ENCODE results near the gene DPP4. TPM values are rescaled to one million over a fixed set of nuclear protein-coding genes. Genes with fewer than 3 reads are reported as not detected.

The DPP4 gene
- total RNA-seq, 1 donor from 2014 or later: 3.4 TPM

GRCh38 chr2:162004031-162004430 lies 70.0 kb downstream of the DPP4 start:
- DNase-seq (ENCODE audit: low spot score): no peak
- intact Hi-C loops (cut with DNase I): loop anchor here (10.0 kb wide), 1 partner anchor 301 kb away; no protein-coding TSS in a partner anchor

- no peak for DNase-seq (ENCODE audit: low spot score)
- intact Hi-C loops (cut with DNase I): loop anchor here (10.0 kb wide), 1 partner anchor 302 kb away; no protein-coding TSS in a partner anchor
Observed at GRCh38 chr2:162002623-162003235, 71.3 kb downstream of the DPP4 start.

- intact Hi-C loops (cut with DNase I): loop anchor here (10.0 kb wide), 1 partner anchor 304 kb away; no protein-coding TSS in a partner anchor
- no peak for DNase-seq (ENCODE audit: low spot score)
Observed at GRCh38 chr2:162000431-162000830, 73.6 kb downstream of the DPP4 start.

- intact Hi-C loops (cut with DNase I): no loop called here
- no peak for DNase-seq (ENCODE audit: low spot score)
Observed at GRCh38 chr2:161999321-161999720, 74.7 kb downstream of the DPP4 start.

- DNase-seq (ENCODE audit: low spot score): no peak
Observed at GRCh38 chr2:161998857-161999256, 75.2 kb downstream of the DPP4 start.

GRCh38 chr2:161997916-161998471 lies 76.0 kb downstream of the DPP4 start:
- no peak for DNase-seq (ENCODE audit: low spot score)
- intact Hi-C loops (cut with DNase I): no loop called here

More at GRCh38 chr2:161998857-161999256, 75.2 kb downstream of the DPP4 start:
- intact Hi-C loops (cut with DNase I): no loop called here

- no peak for DNase-seq (ENCODE audit: low spot score)
- intact Hi-C loops (cut with DNase I): no loop called here
Observed at GRCh38 chr2:161995553-161996016, 78.4 kb downstream of the DPP4 start.

GRCh38 chr2:161994761-161995520 lies 79.1 kb downstream of the DPP4 start:
- intact Hi-C loops (cut with DNase I): no loop called here
- no peak for DNase-seq (ENCODE audit: low spot score)

GRCh38 chr2:161992531-161992930 lies 81.5 kb downstream of the DPP4 start:
- no peak for DNase-seq (ENCODE audit: low spot score)
- intact Hi-C loops (cut with DNase I): no loop called here

- intact Hi-C loops (cut with DNase I): no loop called here
- DNase-seq (ENCODE audit: low spot score): no peak
Observed at GRCh38 chr2:161991991-161992390, 82.0 kb downstream of the DPP4 start.

- DNase-seq (ENCODE audit: low spot score): no peak
- intact Hi-C loops (cut with DNase I): no loop called here
Observed at GRCh38 chr2:161990741-161991140, 83.3 kb downstream of the DPP4 start.

- intact Hi-C loops (cut with DNase I): no loop called here
- DNase-seq (ENCODE audit: low spot score): no peak
Observed at GRCh38 chr2:161990036-161990435, 84.0 kb downstream of the DPP4 start.

GRCh38 chr2:161988589-161988988 lies 85.4 kb downstream of the DPP4 start:
- no peak for DNase-seq (ENCODE audit: low spot score)
- intact Hi-C loops (cut with DNase I): no loop called here

- DNase-seq (ENCODE audit: low spot score): no peak
- intact Hi-C loops (cut with DNase I): no loop called here
Observed at GRCh38 chr2:161987311-161987710, 86.7 kb downstream of the DPP4 start.

- no peak for DNase-seq (ENCODE audit: low spot score)
- intact Hi-C loops (cut with DNase I): no loop called here
Observed at GRCh38 chr2:161983866-161984265, 90.1 kb downstream of the DPP4 start.

- intact Hi-C loops (cut with DNase I): no loop called here
- DNase-seq (ENCODE audit: low spot score): no peak
Observed at GRCh38 chr2:161983331-161983651, 90.7 kb downstream of the DPP4 start.

- no peak for DNase-seq (ENCODE audit: low spot score)
- intact Hi-C loops (cut with DNase I): no loop called here
Observed at GRCh38 chr2:161982548-161983330, 91.3 kb downstream of the DPP4 start.

- intact Hi-C loops (cut with DNase I): no loop called here
- no peak for DNase-seq (ENCODE audit: low spot score)
Observed at GRCh38 chr2:161981679-161982250, 92.2 kb downstream of the DPP4 start.

- intact Hi-C loops (cut with DNase I): no loop called here
- DNase-seq (ENCODE audit: low spot score): no peak
Observed at GRCh38 chr2:161980976-161981375, 93.0 kb downstream of the DPP4 start.

- DNase-seq (ENCODE audit: low spot score): no peak
- intact Hi-C loops (cut with DNase I): no loop called here
Observed at GRCh38 chr2:161979490-161979889, 94.5 kb downstream of the DPP4 start.

All from cardiac septum (tissue), 1 donor.